Measurements from ENCODE around the gene FGB. TPM values are rescaled to one million over a fixed set of nuclear protein-coding genes. Genes with fewer than 3 reads are reported as not detected.
A peak's percentile ranks its signal among the peaks of the same experiment; 100 is the strongest.

Gene FGB
- total and polyA plus RNA-seq, 2 of the 13 experiments (the other 11 are each of a cell fraction or from before 2014, with no cell fraction given), result 226 to 784 TPM

DNA sequence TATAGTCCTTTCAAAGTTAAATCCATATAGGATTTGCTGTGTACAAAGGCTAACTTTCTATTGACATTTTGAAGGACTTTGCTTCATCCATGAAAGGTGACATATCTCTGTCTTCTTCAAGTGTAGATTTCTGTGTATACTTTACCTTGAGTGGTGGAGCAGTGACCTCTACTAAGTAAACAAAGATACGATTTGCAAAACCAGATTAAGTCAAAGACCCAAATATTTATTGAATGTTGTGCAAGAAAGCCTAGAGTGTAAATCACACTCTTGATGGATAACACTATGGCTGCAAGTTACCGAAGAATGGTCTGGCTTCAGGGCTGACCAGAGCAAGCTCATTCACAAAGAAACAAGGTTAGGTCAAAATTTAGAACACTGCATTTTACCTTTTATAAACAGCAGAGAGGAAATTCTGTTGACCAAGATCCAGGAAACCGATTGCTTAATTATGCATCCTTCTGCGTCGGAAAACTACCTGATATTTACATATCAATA lies 55.1 kb downstream of the FGB start (continued):
- peak; percentile 95 for TF ChIP-seq SOX13 (IDR thresholded peaks at IDR 0.05)
- TF ChIP-seq SOX13 (CRISPR knock-in tag; conservative IDR thresholded peaks at IDR 0.05 in 1 of 2, IDR thresholded peaks at IDR 0.05 in 1 of 2), result peak in 1 of 2 experiments; percentile 99; a peak in 2 of 4 replicates
- TF ChIP-seq, protein P1, sequence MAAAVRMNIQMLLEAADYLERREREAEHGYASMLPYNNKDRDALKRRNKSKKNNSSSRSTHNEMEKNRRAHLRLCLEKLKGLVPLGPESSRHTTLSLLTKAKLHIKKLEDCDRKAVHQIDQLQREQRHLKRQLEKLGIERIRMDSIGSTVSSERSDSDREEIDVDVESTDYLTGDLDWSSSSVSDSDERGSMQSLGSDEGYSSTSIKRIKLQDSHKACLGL (CRISPR knock-in tag; IDR thresholded peaks at IDR 0.05), result no peak
- TF ChIP-seq AKAP8 (CRISPR knock-in tag; IDR thresholded peaks at IDR 0.05), result peak; percentile 53; the same call in 1 of the 2 replicates
- TF ChIP-seq, protein P2, sequence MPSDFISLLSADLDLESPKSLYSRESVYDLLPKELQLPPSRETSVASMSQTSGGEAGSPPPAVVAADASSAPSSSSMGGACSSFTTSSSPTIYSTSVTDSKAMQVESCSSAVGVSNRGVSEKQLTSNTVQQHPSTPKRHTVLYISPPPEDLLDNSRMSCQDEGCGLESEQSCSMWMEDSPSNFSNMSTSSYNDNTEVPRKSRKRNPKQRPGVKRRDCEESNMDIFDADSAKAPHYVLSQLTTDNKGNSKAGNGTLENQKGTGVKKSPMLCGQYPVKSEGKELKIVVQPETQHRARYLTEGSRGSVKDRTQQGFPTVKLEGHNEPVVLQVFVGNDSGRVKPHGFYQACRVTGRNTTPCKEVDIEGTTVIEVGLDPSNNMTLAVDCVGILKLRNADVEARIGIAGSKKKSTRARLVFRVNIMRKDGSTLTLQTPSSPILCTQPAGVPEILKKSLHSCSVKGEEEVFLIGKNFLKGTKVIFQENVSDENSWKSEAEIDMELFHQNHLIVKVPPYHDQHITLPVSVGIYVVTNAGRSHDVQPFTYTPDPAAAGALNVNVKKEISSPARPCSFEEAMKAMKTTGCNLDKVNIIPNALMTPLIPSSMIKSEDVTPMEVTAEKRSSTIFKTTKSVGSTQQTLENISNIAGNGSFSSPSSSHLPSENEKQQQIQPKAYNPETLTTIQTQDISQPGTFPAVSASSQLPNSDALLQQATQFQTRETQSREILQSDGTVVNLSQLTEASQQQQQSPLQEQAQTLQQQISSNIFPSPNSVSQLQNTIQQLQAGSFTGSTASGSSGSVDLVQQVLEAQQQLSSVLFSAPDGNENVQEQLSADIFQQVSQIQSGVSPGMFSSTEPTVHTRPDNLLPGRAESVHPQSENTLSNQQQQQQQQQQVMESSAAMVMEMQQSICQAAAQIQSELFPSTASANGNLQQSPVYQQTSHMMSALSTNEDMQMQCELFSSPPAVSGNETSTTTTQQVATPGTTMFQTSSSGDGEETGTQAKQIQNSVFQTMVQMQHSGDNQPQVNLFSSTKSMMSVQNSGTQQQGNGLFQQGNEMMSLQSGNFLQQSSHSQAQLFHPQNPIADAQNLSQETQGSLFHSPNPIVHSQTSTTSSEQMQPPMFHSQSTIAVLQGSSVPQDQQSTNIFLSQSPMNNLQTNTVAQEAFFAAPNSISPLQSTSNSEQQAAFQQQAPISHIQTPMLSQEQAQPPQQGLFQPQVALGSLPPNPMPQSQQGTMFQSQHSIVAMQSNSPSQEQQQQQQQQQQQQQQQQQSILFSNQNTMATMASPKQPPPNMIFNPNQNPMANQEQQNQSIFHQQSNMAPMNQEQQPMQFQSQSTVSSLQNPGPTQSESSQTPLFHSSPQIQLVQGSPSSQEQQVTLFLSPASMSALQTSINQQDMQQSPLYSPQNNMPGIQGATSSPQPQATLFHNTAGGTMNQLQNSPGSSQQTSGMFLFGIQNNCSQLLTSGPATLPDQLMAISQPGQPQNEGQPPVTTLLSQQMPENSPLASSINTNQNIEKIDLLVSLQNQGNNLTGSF (CRISPR knock-in tag; IDR thresholded peaks at IDR 0.05), result no peak
- TF ChIP-seq ZNF253 (CRISPR knock-in tag; IDR thresholded peaks at IDR 0.05; ENCODE audit: borderline replicate concordance), result no peak
- TF ChIP-seq, protein P3, sequence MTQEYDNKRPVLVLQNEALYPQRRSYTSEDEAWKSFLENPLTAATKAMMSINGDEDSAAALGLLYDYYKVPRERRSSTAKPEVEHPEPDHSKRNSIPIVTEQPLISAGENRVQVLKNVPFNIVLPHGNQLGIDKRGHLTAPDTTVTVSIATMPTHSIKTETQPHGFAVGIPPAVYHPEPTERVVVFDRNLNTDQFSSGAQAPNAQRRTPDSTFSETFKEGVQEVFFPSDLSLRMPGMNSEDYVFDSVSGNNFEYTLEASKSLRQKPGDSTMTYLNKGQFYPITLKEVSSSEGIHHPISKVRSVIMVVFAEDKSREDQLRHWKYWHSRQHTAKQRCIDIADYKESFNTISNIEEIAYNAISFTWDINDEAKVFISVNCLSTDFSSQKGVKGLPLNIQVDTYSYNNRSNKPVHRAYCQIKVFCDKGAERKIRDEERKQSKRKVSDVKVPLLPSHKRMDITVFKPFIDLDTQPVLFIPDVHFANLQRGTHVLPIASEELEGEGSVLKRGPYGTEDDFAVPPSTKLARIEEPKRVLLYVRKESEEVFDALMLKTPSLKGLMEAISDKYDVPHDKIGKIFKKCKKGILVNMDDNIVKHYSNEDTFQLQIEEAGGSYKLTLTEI (CRISPR knock-in tag; conservative IDR thresholded peaks at IDR 0.05), result no peak
- TF ChIP-seq, protein P4, sequence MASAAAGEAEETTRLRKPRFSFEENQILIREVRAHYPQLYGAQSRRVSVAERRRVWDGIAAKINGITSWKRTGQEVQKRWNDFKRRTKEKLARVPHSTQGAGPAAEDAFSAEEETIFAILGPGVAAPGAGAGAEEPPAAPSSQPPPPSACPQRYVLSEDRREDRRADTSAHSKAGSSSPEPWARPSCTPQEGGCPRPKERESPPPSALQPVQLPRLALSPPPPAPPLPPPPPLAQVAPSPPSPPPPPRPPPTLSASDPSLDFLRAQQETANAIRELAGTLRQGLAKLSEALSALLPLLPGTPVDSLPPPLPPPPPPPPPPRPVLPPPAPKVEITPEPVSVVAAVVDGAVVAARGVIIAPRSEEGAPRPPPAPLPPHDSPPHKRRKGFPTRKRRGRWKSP (CRISPR knock-in tag; IDR thresholded peaks at IDR 0.05), result no peak; the same call in 1 of the 2 replicates
- TF ChIP-seq CCDC6 (CRISPR knock-in tag; IDR thresholded peaks at IDR 0.05), result no peak
- peak; percentile 99 for TF ChIP-seq HNF4G (IDR thresholded peaks at IDR 0.05; ENCODE audit: borderline replicate concordance, low read depth, low read length)
- TF ChIP-seq HNF4G (CRISPR knock-in tag; IDR thresholded peaks at IDR 0.05; ENCODE audit: borderline replicate concordance, low read depth), result peak; percentile 78
- peak; percentile 99 for TF ChIP-seq TCF7L2 (IDR thresholded peaks at IDR 0.05; ENCODE audit: low read depth, low read length)
- TF ChIP-seq, protein P5, sequence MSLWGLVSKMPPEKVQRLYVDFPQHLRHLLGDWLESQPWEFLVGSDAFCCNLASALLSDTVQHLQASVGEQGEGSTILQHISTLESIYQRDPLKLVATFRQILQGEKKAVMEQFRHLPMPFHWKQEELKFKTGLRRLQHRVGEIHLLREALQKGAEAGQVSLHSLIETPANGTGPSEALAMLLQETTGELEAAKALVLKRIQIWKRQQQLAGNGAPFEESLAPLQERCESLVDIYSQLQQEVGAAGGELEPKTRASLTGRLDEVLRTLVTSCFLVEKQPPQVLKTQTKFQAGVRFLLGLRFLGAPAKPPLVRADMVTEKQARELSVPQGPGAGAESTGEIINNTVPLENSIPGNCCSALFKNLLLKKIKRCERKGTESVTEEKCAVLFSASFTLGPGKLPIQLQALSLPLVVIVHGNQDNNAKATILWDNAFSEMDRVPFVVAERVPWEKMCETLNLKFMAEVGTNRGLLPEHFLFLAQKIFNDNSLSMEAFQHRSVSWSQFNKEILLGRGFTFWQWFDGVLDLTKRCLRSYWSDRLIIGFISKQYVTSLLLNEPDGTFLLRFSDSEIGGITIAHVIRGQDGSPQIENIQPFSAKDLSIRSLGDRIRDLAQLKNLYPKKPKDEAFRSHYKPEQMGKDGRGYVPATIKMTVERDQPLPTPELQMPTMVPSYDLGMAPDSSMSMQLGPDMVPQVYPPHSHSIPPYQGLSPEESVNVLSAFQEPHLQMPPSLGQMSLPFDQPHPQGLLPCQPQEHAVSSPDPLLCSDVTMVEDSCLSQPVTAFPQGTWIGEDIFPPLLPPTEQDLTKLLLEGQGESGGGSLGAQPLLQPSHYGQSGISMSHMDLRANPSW (CRISPR knock-in tag; IDR thresholded peaks at IDR 0.05; ENCODE audit: borderline replicate concordance), result no peak
- no peak for TF ChIP-seq SCMH1 (CRISPR knock-in tag; IDR thresholded peaks at IDR 0.05; ENCODE audit: borderline replicate concordance)
- TF ChIP-seq FIP1L1 (IDR thresholded peaks at IDR 0.05; ENCODE audit: borderline replicate concordance, insufficient read depth, low read depth, low read length), result no peak
- TF ChIP-seq SRSF9 (IDR thresholded peaks at IDR 0.05; ENCODE audit: borderline replicate concordance, insufficient read depth, low read depth, low read length, poor library complexity, severe bottlenecking), result no peak
- peak; percentile 17; the same call in 1 of the 2 replicates for TF ChIP-seq NFYC (CRISPR knock-in tag; IDR thresholded peaks at IDR 0.05)
